Uterus (tissue), 4 donors: ENCODE results near the gene ZNF783. TPM values are rescaled to one million over a fixed set of nuclear protein-coding genes. Genes with fewer than 3 reads are reported as not detected.

Experiments used
- DNase-seq, 2 donors: peaks; one replicate each; pipeline ENCODE4 v3.0.0-alpha.2; 2019 to 2020
- H3K27ac ChIP-seq, 2 donors: fragments of 200-600 bp; sonication (generic); 1 replicate in 1 of 2; 2 replicates in 1 of 2; pipeline ENCODE4 v1.5.1; 2016 to 2018
- H3K27me3 ChIP-seq, 2 donors: fragments of 200-600 bp; sonication (generic); one replicate each; pipeline ENCODE4 v1.5.1; 2018 to 2019; ENCODE audit warnings: control low read depth in 1 of 2
- H3K36me3 ChIP-seq, 2 donors: fragments of 200-600 bp; sonication (generic); one replicate each; pipeline ENCODE4 v1.5.1; 2019; ENCODE audit warnings: control low read depth in 1 of 2
- H3K4me1 ChIP-seq, 2 donors: fragments of 200-600 bp; sonication (generic); one replicate each; pipeline ENCODE4 v1.5.1; 2018 to 2019; ENCODE audit warnings: control low read depth in 1 of 2
- H3K4me3 ChIP-seq, 2 donors: fragments of 200-600 bp; sonication (generic); 1 replicate in 1 of 2; 2 replicates in 1 of 2; pipeline ENCODE4 v1.5.1; 2018 to 2019; ENCODE audit warnings: mild to moderate bottlenecking in 1 of 2
- H3K9me3 ChIP-seq, 2 donors: fragments of 200-600 bp; sonication (generic); one replicate each; pipeline ENCODE4 v1.5.1; 2019; ENCODE audit warnings: control low read depth in 1 of 2
- CTCF ChIP-seq, 4 experiments: fragments of 200-600 bp in 2 of 4; fragments of 450-650 bp in 2 of 4; sonication (generic) in 2 of 4; IDR thresholded peaks; one replicate each; pipeline ENCODE4 v1.5.1; 2016 to 2019; ENCODE audit warnings: antibody characterized with exemption in 4 of 4, mild to moderate bottlenecking in 2 of 4, moderate library complexity in 1 of 4
- POLR2A ChIP-seq, 2 donors: fragments of 450-650 bp; IDR thresholded peaks; one replicate each; pipeline ENCODE4 v1.6.1; 2016; ENCODE audit warnings: antibody characterized with exemption in 2 of 2, mild to moderate bottlenecking in 1 of 2, moderate library complexity in 1 of 2
- intact Hi-C: fragments of 100-400 bp; cut with DNase I; formaldehyde crosslinking; loops from one replicate; pipeline ENCODE4 v1.15.1; 2023; ENCODE audit warnings: low total_unique reads
- total RNA-seq, 4 donors: library from RNA; depleted of rRNA in 3 of 4; stranded (reverse); fragments of >200 nt in 3 of 4; gene quantifications; one replicate each; pipeline versions ENCODE4 v1.1.0 to v1.2.4, GENCODE V29; 2014 to 2023
- donor health status: DM: yes; HTN: yes; CAD: no.

ZNF783 gene
- total RNA-seq, 4 donors from 2014 or later = 2.6 to 26.7 (median 19.3) TPM

- Histone ChIP-seq H3K9me3 (no peaks in the 10 kb centered on the region), H3K27ac (no peak overlapping the region), H3K27me3 (no peaks in the 10 kb centered on the region), H3K36me3 (no peaks in the 10 kb centered on the region), H3K4me3 (no peak overlapping the region), H3K4me1 (no peaks in the 10 kb centered on the region)
- TF ChIP-seq POLR2A (IDR thresholded peaks at IDR 0.05) = no peak
- TF ChIP-seq CTCF (IDR thresholded peaks at IDR 0.05) = no peak
- DNase-seq = no peak
- intact Hi-C loops = no loop called here
These were observed 15.9 kb downstream of the ZNF783 start for GRCh38 chr7:149277871-149278270.

GRCh38 chr7:149278396-149278795, 16.4 kb downstream of the ZNF783 start:
- H3K36me3 ChIP-seq = no peaks in the 10 kb centered on the region
- DNase-seq = no peak
- intact Hi-C loops = no loop called here

GRCh38 chr7:149279111-149279743, 17.2 kb downstream of the ZNF783 start:
- intact Hi-C loops = no loop called here
- Histone ChIP-seq H3K4me1 (no peaks in the 10 kb centered on the region), H3K9me3 (no peaks in the 10 kb centered on the region), H3K27ac (no peak overlapping the region), H3K27me3 (no peaks in the 10 kb centered on the region), H3K36me3 (no peaks in the 10 kb centered on the region), H3K4me3 (no peak overlapping the region)
- DNase-seq = no peak
- TF ChIP-seq POLR2A (IDR thresholded peaks at IDR 0.05) (no peak), CTCF (IDR thresholded peaks at IDR 0.05) (no peak)

More at GRCh38 chr7:149278396-149278795, 16.4 kb downstream of the ZNF783 start:
- Histone ChIP-seq H3K9me3 (no peaks in the 10 kb centered on the region), H3K27ac (no peak overlapping the region), H3K4me3 (no peak overlapping the region), H3K27me3 (no peaks in the 10 kb centered on the region), H3K4me1 (no peaks in the 10 kb centered on the region)
- TF ChIP-seq POLR2A (IDR thresholded peaks at IDR 0.05) = no peak

- no peaks in the 10 kb centered on the region for H3K4me1 ChIP-seq
- H3K9me3 ChIP-seq = no peaks in the 10 kb centered on the region
- H3K4me3 ChIP-seq = no peak overlapping the region
- no peak overlapping the region for H3K27ac ChIP-seq
- H3K27me3 ChIP-seq = no peaks in the 10 kb centered on the region
- TF ChIP-seq CTCF (IDR thresholded peaks at IDR 0.05) (no peak), POLR2A (IDR thresholded peaks at IDR 0.05) (no peak)
- intact Hi-C loops = no loop called here
- no peaks in the 10 kb centered on the region for H3K36me3 ChIP-seq
- DNase-seq = no peak
These were observed 18.2 kb downstream of the ZNF783 start for GRCh38 chr7:149280151-149280550.

GRCh38 chr7:149280661-149281507, 18.9 kb downstream of the ZNF783 start:
- no peak for DNase-seq
- TF ChIP-seq POLR2A (IDR thresholded peaks at IDR 0.05) (no peak), CTCF (IDR thresholded peaks at IDR 0.05) (no peak)
- no peaks in the 10 kb centered on the region for H3K27me3 ChIP-seq
- no peaks in the 10 kb centered on the region for H3K36me3 ChIP-seq
- no peak overlapping the region for H3K4me3 ChIP-seq
- H3K27ac ChIP-seq = no peak overlapping the region
- intact Hi-C loops = no loop called here
- H3K4me1 ChIP-seq = no peaks in the 10 kb centered on the region
- H3K9me3 ChIP-seq = no peaks in the 10 kb centered on the region
